ENCODE results near the gene ANKRD31. TPM values are rescaled to one million over a fixed set of nuclear protein-coding genes. Genes with fewer than 3 reads are reported as not detected.
A peak's percentile ranks its signal among the peaks of the same experiment; 100 is the strongest.
"Not testable (repeated sequence)": the region's sequence is repeated elsewhere in the genome, so short reads cannot be mapped to it uniquely, and the experiment has no call there.

Gene ANKRD31
- total and polyA plus RNA-seq, 5 donors, result 0.05 to 0.31 (median 0.14) TPM

DNA sequence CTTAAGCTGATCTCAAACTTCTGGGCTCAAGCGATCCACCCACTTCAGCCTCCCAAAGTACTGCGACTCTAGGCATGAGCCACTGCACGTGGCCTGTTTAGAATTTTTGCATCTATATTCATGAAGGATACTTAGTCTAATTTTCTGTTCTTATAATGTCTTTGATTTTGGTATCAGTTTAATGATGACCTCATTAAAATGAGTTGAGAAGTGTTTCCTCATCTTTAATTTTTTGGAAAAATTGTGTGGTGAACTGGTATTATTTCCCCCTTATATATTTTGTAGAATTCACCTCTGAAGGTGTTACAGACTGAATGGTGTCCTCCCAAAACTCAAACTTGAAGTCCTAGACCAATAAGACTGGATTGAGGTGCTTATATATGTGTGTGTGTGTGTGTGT lies 46.5 kb downstream of the ANKRD31 start:
- Histone ChIP-seq H3K27me3 (ENCODE audit: control insufficient read depth, insufficient read depth) (no peaks in the 10 kb centered on the region), H3K4me3 (ENCODE audit: low read length) (no peak overlapping the region), H3K9me3 (ENCODE audit: control insufficient read depth, low read length) (no peaks in the 10 kb centered on the region), H3K27ac (ENCODE audit: low read length) (no peak overlapping the region), H3K4me1 (ENCODE audit: control insufficient read depth, insufficient read depth, low read length) (no peaks in the 10 kb centered on the region)
- WGBS, result 87% methylated on average over 3 of the region's 3 CpGs
- ATAC-seq (no peak), DNase-seq (no peak)
- intact Hi-C loops (cut with DNase I), result no loop called here

DNA sequence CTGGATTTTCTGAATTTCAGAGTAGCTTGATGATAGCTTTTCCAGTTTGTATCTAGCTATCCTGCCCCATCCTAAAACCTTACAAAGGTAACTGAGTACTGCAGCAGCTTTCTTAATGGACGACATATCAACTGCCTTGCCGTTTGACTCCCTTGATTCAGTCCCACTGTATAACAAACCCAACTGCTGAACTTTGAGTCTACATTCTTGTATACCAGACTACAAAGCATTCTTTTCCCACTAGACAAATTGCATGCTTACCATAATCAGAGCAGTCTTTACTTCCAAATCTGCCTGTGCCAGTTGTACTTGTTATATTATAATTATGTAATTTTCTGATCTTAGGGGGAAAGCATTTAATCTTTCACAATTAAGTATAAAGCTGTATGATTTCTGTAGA lies 47.3 kb downstream of the ANKRD31 start:
- intact Hi-C loops (cut with DNase I), result no loop called here
- DNase-seq (no peak), ATAC-seq (no peak)
- no peaks in the 10 kb centered on the region for H3K27me3 ChIP-seq (ENCODE audit: control insufficient read depth, insufficient read depth)
- H3K9me3 ChIP-seq (ENCODE audit: control insufficient read depth, low read length), result no peaks in the 10 kb centered on the region
- 67% methylated on average over 2 of the region's 2 CpGs for WGBS
- H3K27ac ChIP-seq (ENCODE audit: low read length), result no peak overlapping the region
- H3K4me3 ChIP-seq (ENCODE audit: low read length), result no peak overlapping the region
- H3K4me1 ChIP-seq (ENCODE audit: control insufficient read depth, insufficient read depth, low read length), result no peaks in the 10 kb centered on the region

DNA sequence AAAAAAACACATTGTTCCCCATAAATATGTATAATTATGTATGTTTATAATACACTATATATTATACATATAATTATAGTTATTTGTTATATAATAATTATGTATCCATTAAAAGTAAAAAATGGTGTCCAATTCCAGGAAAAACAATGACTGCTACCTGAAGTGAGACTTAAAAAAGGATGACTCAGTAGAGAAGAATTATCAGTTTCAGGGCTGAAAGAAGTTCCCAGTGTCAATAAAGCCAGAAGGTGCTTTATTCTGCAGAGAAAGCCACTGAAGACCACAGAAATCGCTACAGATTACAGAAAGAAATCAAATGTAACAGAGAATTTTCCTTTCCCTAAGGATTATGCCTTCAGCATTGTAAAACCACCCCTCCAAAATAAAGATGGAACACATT lies 50.9 kb downstream of the ANKRD31 start:
- Histone ChIP-seq H3K4me1 (ENCODE audit: control insufficient read depth, insufficient read depth, low read length) (no peaks in the 10 kb centered on the region), H3K4me3 (ENCODE audit: low read length) (no peak overlapping the region), H3K27ac (ENCODE audit: low read length) (no peak overlapping the region), H3K27me3 (ENCODE audit: control insufficient read depth, insufficient read depth) (no peaks in the 10 kb centered on the region), H3K9me3 (ENCODE audit: control insufficient read depth, low read length) (no peaks in the 10 kb centered on the region)
- intact Hi-C loops (cut with DNase I), result no loop called here
- ATAC-seq, result no peak
- 67% methylated on average over 1 of the region's 1 CpG for WGBS
- no peak for DNase-seq

DNA sequence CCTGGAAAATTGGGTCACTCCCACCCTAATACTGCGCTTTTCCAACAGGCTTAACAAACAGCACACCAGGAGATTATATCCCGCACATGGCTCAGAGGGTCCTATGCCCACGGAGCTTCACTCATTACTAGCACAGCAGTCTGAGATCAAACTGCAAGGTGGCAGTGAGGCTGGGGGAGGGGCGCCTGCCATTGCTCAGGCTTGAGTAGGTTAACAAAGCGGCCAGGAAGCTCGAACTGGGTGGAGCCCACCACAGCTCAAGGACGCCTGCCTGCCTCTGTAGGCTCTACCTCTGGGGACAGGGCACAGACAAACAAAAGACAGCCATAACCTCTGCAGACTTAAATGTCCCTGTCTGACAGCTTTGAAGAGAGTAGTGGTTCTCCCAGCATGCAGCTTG lies 60.7 kb downstream of the ANKRD31 start:
- H3K4me3 ChIP-seq (ENCODE audit: low read length); DNase-seq; H3K27ac ChIP-seq (ENCODE audit: low read length); H3K27me3 ChIP-seq (ENCODE audit: control insufficient read depth, insufficient read depth); H3K4me1 ChIP-seq (ENCODE audit: control insufficient read depth, insufficient read depth, low read length); ATAC-seq; intact Hi-C loops (cut with DNase I); H3K9me3 ChIP-seq (ENCODE audit: control insufficient read depth, low read length): not testable (repeated sequence)
- 89% methylated on average over 7 of the region's 7 CpGs for WGBS

DNA sequence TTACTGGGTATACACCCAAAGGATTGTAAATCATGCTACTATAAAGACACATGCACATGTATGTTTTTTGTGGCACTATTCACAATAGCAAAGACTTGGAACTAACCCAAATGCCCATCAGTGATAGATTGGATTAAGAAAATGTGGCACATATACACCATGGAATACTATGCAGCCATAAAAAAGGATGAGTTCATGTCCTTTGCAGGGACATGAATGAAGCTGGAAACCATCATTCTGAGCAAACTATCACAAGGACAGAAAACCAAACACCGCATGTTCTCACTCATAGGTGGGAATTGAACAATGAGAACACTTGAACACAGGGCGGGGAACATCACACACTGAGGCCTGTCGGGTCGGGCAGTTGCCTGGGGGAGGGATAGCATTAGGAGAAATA lies 61.8 kb downstream of the ANKRD31 start:
- H3K27me3 ChIP-seq (ENCODE audit: control insufficient read depth, insufficient read depth); H3K4me3 ChIP-seq (ENCODE audit: low read length); H3K27ac ChIP-seq (ENCODE audit: low read length); ATAC-seq; DNase-seq; H3K9me3 ChIP-seq (ENCODE audit: control insufficient read depth, low read length); intact Hi-C loops (cut with DNase I); H3K4me1 ChIP-seq (ENCODE audit: control insufficient read depth, insufficient read depth, low read length): not testable (repeated sequence)
- 97% methylated on average over 4 of the region's 4 CpGs for WGBS

DNA sequence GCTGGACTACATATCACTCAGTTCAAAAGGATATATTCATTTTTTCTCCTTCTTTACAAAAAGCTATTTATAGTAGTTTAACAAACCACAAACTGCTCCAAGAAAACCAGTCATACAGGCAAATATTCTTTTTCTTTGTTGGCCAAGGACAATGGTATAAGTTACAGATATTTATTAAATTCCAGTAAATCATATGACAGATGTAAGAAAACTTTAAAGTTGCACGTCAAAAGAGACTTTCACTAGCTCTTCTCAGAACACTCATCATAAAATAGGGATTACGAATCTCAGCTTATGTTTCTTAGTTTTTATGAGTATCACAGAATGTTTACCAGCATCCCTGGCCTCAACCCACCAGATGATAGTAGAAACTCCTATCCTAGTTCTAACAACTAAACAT lies 67.2 kb downstream of the ANKRD31 start:
- no peak for ATAC-seq
- 79% methylated on average over 2 of the region's 2 CpGs for WGBS

DNA sequence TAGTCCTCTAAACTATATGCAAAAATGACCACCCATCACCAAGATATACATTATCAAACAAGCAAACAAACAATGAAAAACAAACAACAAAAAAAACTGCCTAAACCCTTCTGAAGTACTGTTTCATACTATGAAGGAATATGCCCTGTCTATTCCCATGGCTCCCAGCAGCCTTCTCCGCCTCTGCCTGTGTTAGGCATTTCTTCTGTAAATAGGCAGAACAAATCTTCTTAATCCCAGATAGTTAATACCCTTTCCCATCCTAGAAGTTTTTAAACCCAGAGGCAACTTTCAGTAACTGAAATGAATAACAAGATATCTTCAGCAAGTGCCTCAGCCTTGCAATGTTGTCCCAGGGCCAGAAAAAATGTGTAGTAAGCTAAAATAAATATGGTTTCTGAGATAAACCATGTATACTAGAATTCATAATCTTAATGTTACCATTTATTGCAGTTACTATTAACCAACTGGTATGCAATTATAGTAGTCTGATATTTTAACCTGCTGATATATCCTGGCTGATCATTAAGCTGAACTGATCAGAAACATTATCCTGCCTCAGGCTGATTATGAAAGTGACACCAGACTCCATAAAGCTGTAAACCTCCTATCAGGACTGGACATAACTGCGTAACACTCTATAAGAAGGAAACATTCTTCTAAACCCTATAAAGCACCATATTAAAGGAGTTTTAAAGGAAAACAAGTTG lies 68.5 kb downstream of the ANKRD31 start:
- intact Hi-C loops (cut with DNase I), result no loop called here
- no peak for DNase-seq
- Histone ChIP-seq H3K4me1 (ENCODE audit: control insufficient read depth, insufficient read depth, low read length) (no peaks in the 10 kb centered on the region), H3K27ac (ENCODE audit: low read length) (no peak overlapping the region), H3K27me3 (ENCODE audit: control insufficient read depth, insufficient read depth) (no peaks in the 10 kb centered on the region), H3K4me3 (ENCODE audit: low read length) (no peak overlapping the region), H3K9me3 (ENCODE audit: control insufficient read depth, low read length) (no peaks in the 10 kb centered on the region)
- ATAC-seq, result no peak
- 87% methylated on average over 2 of the region's 2 CpGs for WGBS

More for the DNA sequence above, 67.2 kb downstream of the ANKRD31 start:
- no peaks in the 10 kb centered on the region for H3K4me1 ChIP-seq (ENCODE audit: control insufficient read depth, insufficient read depth, low read length)
- H3K27ac ChIP-seq (ENCODE audit: low read length), result no peak overlapping the region
- no peak overlapping the region for H3K4me3 ChIP-seq (ENCODE audit: low read length)
- intact Hi-C loops (cut with DNase I), result no loop called here
- H3K27me3 ChIP-seq (ENCODE audit: control insufficient read depth, insufficient read depth), result no peaks in the 10 kb centered on the region
- DNase-seq, result no peak
- no peaks in the 10 kb centered on the region for H3K9me3 ChIP-seq (ENCODE audit: control insufficient read depth, low read length)

DNA sequence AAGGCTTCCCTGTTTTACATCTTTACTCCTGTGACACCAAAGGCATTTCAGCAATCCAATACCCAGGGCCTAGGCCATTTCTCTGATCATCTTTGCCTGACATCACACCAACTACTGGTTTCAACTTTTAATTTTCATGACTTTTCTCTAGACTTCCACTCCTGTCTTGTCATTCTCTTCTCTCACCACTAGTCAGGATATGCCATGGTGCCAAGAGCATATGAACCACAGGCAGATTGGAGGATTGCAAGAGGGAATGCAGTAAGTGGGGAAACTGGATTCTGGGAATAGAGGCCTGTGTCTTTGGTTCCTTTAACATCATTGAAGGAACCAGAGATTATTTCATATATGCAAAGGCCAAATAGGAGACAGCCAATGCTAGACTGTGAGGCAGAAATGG lies 69.3 kb downstream of the ANKRD31 start:
- intact Hi-C loops (cut with DNase I), result no loop called here
- H3K4me1 ChIP-seq (ENCODE audit: control insufficient read depth, insufficient read depth, low read length), result no peaks in the 10 kb centered on the region
- no peak for ATAC-seq
- no peak overlapping the region for H3K27ac ChIP-seq (ENCODE audit: low read length)
- H3K9me3 ChIP-seq (ENCODE audit: control insufficient read depth, low read length), result no peaks in the 10 kb centered on the region
- no peak overlapping the region for H3K4me3 ChIP-seq (ENCODE audit: low read length)
- DNase-seq, result no peak
- H3K27me3 ChIP-seq (ENCODE audit: control insufficient read depth, insufficient read depth), result no peaks in the 10 kb centered on the region

DNA sequence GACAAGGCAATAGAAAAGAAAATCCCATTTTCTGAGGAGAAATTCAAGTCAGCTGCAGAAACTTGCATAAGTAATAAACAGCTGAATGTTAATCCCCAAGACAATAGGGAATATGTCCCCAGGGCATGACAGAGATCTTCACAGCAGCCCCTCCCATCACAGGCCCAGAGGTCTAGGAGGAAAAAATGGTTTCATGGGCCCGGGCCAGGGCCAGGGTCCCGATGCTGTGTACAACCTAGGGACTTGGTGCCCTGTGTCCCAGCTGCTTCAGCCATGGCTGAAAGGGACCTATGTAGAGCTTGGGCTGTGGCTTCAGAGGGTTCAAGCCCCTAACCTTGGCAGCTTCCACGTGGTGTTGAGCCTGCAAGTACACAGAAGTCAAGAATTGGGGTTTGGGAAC lies 75.2 kb downstream of the ANKRD31 start:
- ATAC-seq; H3K9me3 ChIP-seq (ENCODE audit: control insufficient read depth, low read length); H3K27me3 ChIP-seq (ENCODE audit: control insufficient read depth, insufficient read depth); intact Hi-C loops (cut with DNase I); H3K27ac ChIP-seq (ENCODE audit: low read length); H3K4me3 ChIP-seq (ENCODE audit: low read length); H3K4me1 ChIP-seq (ENCODE audit: control insufficient read depth, insufficient read depth, low read length): not testable (repeated sequence)
- WGBS, result 75% methylated on average over 3 of the region's 3 CpGs
- DNase-seq, result peak in 1 of 3 donors; percentile 23

DNA sequence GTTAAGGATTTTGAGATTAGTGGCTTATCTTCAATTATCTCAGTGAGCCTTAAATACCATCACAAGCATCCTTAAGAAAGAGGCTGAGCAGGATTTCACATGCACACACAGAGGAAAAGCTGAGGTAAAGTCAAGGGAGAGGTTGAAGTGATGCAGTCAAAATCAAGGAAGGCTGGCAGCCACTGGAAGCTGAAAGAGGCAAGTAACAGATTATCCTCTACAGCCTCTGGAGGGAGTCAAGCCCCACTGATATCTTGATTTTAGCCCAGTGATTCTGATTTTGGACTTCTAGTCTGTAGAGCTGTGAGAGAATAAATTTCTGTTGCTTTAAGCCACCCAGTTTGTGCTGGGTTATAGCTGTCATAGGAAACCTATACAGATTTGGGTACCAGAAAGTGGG lies 80.1 kb downstream of the ANKRD31 start:
- Histone ChIP-seq H3K4me1 (ENCODE audit: control insufficient read depth, insufficient read depth, low read length) (no peaks in the 10 kb centered on the region), H3K9me3 (ENCODE audit: control insufficient read depth, low read length) (no peaks in the 10 kb centered on the region), H3K27ac (ENCODE audit: low read length) (no peak overlapping the region), H3K27me3 (ENCODE audit: control insufficient read depth, insufficient read depth) (no peaks in the 10 kb centered on the region), H3K4me3 (ENCODE audit: low read length) (no peak overlapping the region)
- DNase-seq (no peak), ATAC-seq (no peak)
- intact Hi-C loops (cut with DNase I), result no loop called here

DNA sequence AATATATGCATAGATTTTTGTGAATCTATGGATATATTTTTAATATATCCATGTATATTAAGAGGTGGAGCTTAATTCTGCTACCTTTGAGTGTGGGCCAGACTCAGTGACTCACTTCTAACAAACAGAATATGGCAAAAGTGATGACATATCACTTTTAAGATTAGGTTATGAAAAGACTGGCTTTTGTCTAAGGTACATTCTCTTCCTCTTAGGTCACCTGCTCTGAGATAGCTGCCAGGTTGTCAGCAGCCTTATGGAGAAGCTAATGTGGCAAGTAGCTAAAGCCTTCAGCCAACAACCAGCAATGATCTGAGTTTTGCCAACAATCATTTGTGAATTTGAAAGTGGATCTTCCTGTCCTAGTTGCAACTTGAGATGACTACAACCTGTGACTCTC lies 83.8 kb downstream of the ANKRD31 start:
- ATAC-seq (no peak), DNase-seq (no peak)
- intact Hi-C loops (cut with DNase I), result no loop called here
- Histone ChIP-seq H3K27ac (ENCODE audit: low read length) (no peak overlapping the region), H3K4me3 (ENCODE audit: low read length) (no peak overlapping the region), H3K4me1 (ENCODE audit: control insufficient read depth, insufficient read depth, low read length) (no peaks in the 10 kb centered on the region), H3K9me3 (ENCODE audit: control insufficient read depth, low read length) (no peaks in the 10 kb centered on the region), H3K27me3 (ENCODE audit: control insufficient read depth, insufficient read depth) (no peaks in the 10 kb centered on the region)

DNA sequence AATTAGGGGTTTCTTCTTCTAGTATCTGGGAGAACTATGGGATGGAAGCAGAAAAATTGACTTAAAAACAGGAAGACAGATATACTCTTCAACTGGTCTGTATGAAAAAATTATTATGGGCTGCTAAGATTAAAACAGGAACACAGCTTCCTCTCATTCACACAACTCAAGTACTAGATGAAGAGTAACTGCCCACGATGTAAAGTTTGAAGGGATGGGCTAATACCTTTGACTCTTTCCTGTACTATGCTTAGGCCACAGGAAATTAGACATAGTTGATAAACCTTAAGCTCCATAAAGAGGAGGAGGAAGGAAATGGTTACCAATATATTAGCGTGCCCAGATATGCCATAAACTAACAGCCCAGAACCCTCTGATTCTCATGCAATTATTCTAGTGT lies 88.6 kb downstream of the ANKRD31 start:
- Histone ChIP-seq H3K27ac (ENCODE audit: low read length) (no peak overlapping the region), H3K9me3 (ENCODE audit: control insufficient read depth, low read length) (no peaks in the 10 kb centered on the region), H3K4me3 (ENCODE audit: low read length) (no peak overlapping the region), H3K4me1 (ENCODE audit: control insufficient read depth, insufficient read depth, low read length) (no peaks in the 10 kb centered on the region), H3K27me3 (ENCODE audit: control insufficient read depth, insufficient read depth) (no peaks in the 10 kb centered on the region)
- 51% methylated on average over 2 of the region's 2 CpGs for WGBS
- intact Hi-C loops (cut with DNase I), result no loop called here
- DNase-seq (no peak), ATAC-seq (no peak)

All from right cardiac atrium (tissue), 5 donors.